ENCODE results near the gene ELOVL5. TPM values are rescaled to one million over a fixed set of nuclear protein-coding genes. Genes with fewer than 3 reads are reported as not detected.

Gene ELOVL5
- total RNA-seq: 10 to 100 TPM; 58.4 to 97.0 (median 69.7) TPM

- TF ChIP-seq CTCF (IDR thresholded peaks at IDR 0.05) (peak in 1 of 5 experiments; percentile 46), POLR2A (IDR thresholded peaks at IDR 0.05) (peak; percentile 72 to 92), EP300 (IDR thresholded peaks at IDR 0.05) (peak; percentile 68 to 97)
- H3K4me1 ChIP-seq: peaks cover 0 to 36% (median 0%) of the 10 kb centered on the region in 4 donors
- H3K27ac ChIP-seq: peak within 1 kb of the TSS; percentile 94 to 99 (median 98)
- peak within 1 kb of the TSS; percentile 78 to 96 (median 92) for H3K4me3 ChIP-seq
- WGBS, 2 donors: 0% methylated on average over 6 to 51 of the region's 101 CpGs
- H3K9me3 ChIP-seq: no peaks in the 10 kb centered on the region
- H3K27me3 ChIP-seq: no peaks in the 10 kb centered on the region
- peak; percentile 99 to 100 for DNase-seq (ENCODE audit: low spot score in 2 of 2)
- no peaks in the 10 kb centered on the region for H3K36me3 ChIP-seq
Measured at GRCh38 chr6:53348371-53349208, at the start of gene ELOVL5. Gene ELOVL5, minus strand, starts transcription at chr6:53348950. Its CDS starts 53,251 bp downstream, at chr6:53295699.

- TF ChIP-seq EP300 (IDR thresholded peaks at IDR 0.05): no peak
- TF ChIP-seq CTCF (IDR thresholded peaks at IDR 0.05): no peak
- no peak for TF ChIP-seq POLR2A (IDR thresholded peaks at IDR 0.05)
- Histone ChIP-seq H3K4me3 (no peak overlapping the region), H3K9me3 (no peaks in the 10 kb centered on the region), H3K27me3 (no peaks in the 10 kb centered on the region), H3K27ac (no peak overlapping the region), H3K36me3 (no peaks in the 10 kb centered on the region), H3K4me1 (no peaks in the 10 kb centered on the region)
- DNase-seq (ENCODE audit: low spot score in 2 of 2): no peak
- 71 to 75% methylated on average over 3 of the region's 3 CpGs for WGBS, 2 donors
Measured at GRCh38 chr6:53397283-53397682, 48.5 kb upstream of the ELOVL5 start.

- Histone ChIP-seq H3K4me1 (no peaks in the 10 kb centered on the region), H3K36me3 (no peaks in the 10 kb centered on the region), H3K27ac (no peak overlapping the region), H3K4me3 (no peak overlapping the region), H3K9me3 (no peaks in the 10 kb centered on the region), H3K27me3 (no peaks in the 10 kb centered on the region)
- TF ChIP-seq POLR2A (IDR thresholded peaks at IDR 0.05): no peak
- no peak for TF ChIP-seq EP300 (IDR thresholded peaks at IDR 0.05)
- no peak for TF ChIP-seq CTCF (IDR thresholded peaks at IDR 0.05)
- DNase-seq (ENCODE audit: low spot score in 2 of 2): no peak
Measured at GRCh38 chr6:53395986-53396385, 47.2 kb upstream of the ELOVL5 start.

- WGBS, 2 donors: 85 to 95% methylated on average over 3 of the region's 3 CpGs
- Histone ChIP-seq H3K4me3 (no peak overlapping the region), H3K27ac (no peak overlapping the region), H3K36me3 (no peaks in the 10 kb centered on the region), H3K9me3 (no peaks in the 10 kb centered on the region), H3K4me1 (no peaks in the 10 kb centered on the region), H3K27me3 (no peaks in the 10 kb centered on the region)
- TF ChIP-seq CTCF (IDR thresholded peaks at IDR 0.05): no peak
- TF ChIP-seq EP300 (IDR thresholded peaks at IDR 0.05): no peak
- no peak for TF ChIP-seq POLR2A (IDR thresholded peaks at IDR 0.05)
- no peak for DNase-seq (ENCODE audit: low spot score in 2 of 2)
Measured at GRCh38 chr6:53394704-53395103, 46.0 kb upstream of the ELOVL5 start.

- DNase-seq (ENCODE audit: low spot score in 2 of 2): no peak
- H3K9me3 ChIP-seq: no peaks in the 10 kb centered on the region
- no peak overlapping the region for H3K27ac ChIP-seq
- no peaks in the 10 kb centered on the region for H3K27me3 ChIP-seq
- no peaks in the 10 kb centered on the region for H3K36me3 ChIP-seq
- no peak for TF ChIP-seq EP300 (IDR thresholded peaks at IDR 0.05)
- no peak for TF ChIP-seq CTCF (IDR thresholded peaks at IDR 0.05)
- no peak for TF ChIP-seq POLR2A (IDR thresholded peaks at IDR 0.05)
- no peaks in the 10 kb centered on the region for H3K4me1 ChIP-seq
- 75% methylated on average over 3 of the region's 3 CpGs for WGBS, 2 donors
- no peak overlapping the region for H3K4me3 ChIP-seq
Measured at GRCh38 chr6:53391170-53391569, 42.4 kb upstream of the ELOVL5 start.
